Stomach (tissue), 4 donors: ENCODE data around the gene EHD4.

ENCODE experiments used
- CTCF ChIP-seq, 7 experiments: fragments of 450-650 bp in 4 of 7; fragments of 200-600 bp in 3 of 7; sonication (generic) in 3 of 7; IDR thresholded peaks; one replicate each; pipeline ENCODE4 v1.5.1; 2016 to 2019; ENCODE audit warnings: antibody characterized with exemption in 7 of 7, control low read depth in 2 of 7, mild to moderate bottlenecking in 1 of 7
- POLR2A ChIP-seq, 4 donors: fragments of 450-650 bp; IDR thresholded peaks; one replicate each; pipeline ENCODE4 v1.6.1; 2016; ENCODE audit warnings: antibody characterized with exemption in 4 of 4, control low read depth in 2 of 4, mild to moderate bottlenecking in 1 of 4, moderate library complexity in 1 of 4
- POLR2AphosphoS5 ChIP-seq, 3 donors: sonication (generic); formaldehyde crosslinking; IDR thresholded peaks; one replicate each; pipeline ENCODE4 v1.6.1; 2016; ENCODE audit warnings: antibody characterized with exemption in 3 of 3

GRCh38 chr15:41890050-41890690 lies 82.2 kb downstream of the EHD4 start:
- no peak for TF ChIP-seq POLR2AphosphoS5 (IDR thresholded peaks at IDR 0.05)
- TF ChIP-seq POLR2A (IDR thresholded peaks at IDR 0.05) = no peak
- no peak for TF ChIP-seq CTCF (IDR thresholded peaks at IDR 0.05)
